Natural killer cell treated with Interleukin-12 subunit alpha and Interleukin-12 subunit beta and Interleukin-15 and Interleukin-18, amount 100 ng/mL, for 72 hours (primary cell): ENCODE measurements around the gene HOXB6. TPM values are rescaled to one million over a fixed set of nuclear protein-coding genes. Genes with fewer than 3 reads are reported as not detected.

Source experiments
- ATAC-seq, 2 donors: fragments of 150-1000 bp; cut with Tn5 transposase in 1 of 2; sonication (Bioruptor Pico), chemical (Tn5 transposase) in 1 of 2; 2 replicates each; pipeline ENCODE4 v1.10.0; 2021
- DNase-seq: peaks from one replicate; pipeline ENCODE4 v3.0.0; 2022; ENCODE audit warnings: low spot score
- H3K27ac Mint-ChIP-seq, 2 donors: 1 replicate in 1 of 2; 2 replicates in 1 of 2; pipeline ENCODE4 v1.8.0; 2022; ENCODE audit warnings: mixed read lengths in 2 of 2, mild to moderate bottlenecking in 1 of 2, moderate library complexity in 1 of 2
- H3K27me3 Mint-ChIP-seq, 2 donors: 1 replicate in 1 of 2; 2 replicates in 1 of 2; pipeline ENCODE4 v1.8.0; 2022; ENCODE audit warnings: mixed read lengths in 2 of 2
- H3K36me3 Mint-ChIP-seq: one replicate; pipeline ENCODE4 v1.8.0; 2022; ENCODE audit warnings: mixed read lengths
- H3K4me1 Mint-ChIP-seq, 2 donors: 1 replicate in 1 of 2; 2 replicates in 1 of 2; pipeline ENCODE4 v1.8.0; 2022; ENCODE audit warnings: low read depth in 2 of 2, mixed read lengths in 2 of 2, mild to moderate bottlenecking in 1 of 2
- H3K4me3 Mint-ChIP-seq: one replicate; pipeline ENCODE4 v1.8.0; 2022; ENCODE audit warnings: mixed read lengths
- H3K9me3 Mint-ChIP-seq: 2 replicates; pipeline ENCODE4 v1.8.0; 2022; ENCODE audit warnings: mixed read lengths
- total RNA-seq, 2 donors: library from RNA; stranded (reverse); gene quantifications; one replicate each; pipeline ENCODE4 v1.2.3, GENCODE V29; 2022

The HOXB6 gene
- total RNA-seq, 2 donors from 2014 or later, result 1.9 to 2.2 TPM

- Mint-ChIP-seq H3K27ac (no peak overlapping the region), H3K27me3 (no peaks in the 10 kb centered on the region), H3K9me3 (no peaks in the 10 kb centered on the region), H3K36me3 (no peaks in the 10 kb centered on the region), H3K4me3 (no peak overlapping the region), H3K4me1 (peaks cover 31 to 34% of the 10 kb centered on the region in 2 donors)
- DNase-seq (no peak), ATAC-seq (no peak)
Measured at GRCh38 chr17:48549281-48549630, 55.5 kb downstream of the HOXB6 start.

DNA sequence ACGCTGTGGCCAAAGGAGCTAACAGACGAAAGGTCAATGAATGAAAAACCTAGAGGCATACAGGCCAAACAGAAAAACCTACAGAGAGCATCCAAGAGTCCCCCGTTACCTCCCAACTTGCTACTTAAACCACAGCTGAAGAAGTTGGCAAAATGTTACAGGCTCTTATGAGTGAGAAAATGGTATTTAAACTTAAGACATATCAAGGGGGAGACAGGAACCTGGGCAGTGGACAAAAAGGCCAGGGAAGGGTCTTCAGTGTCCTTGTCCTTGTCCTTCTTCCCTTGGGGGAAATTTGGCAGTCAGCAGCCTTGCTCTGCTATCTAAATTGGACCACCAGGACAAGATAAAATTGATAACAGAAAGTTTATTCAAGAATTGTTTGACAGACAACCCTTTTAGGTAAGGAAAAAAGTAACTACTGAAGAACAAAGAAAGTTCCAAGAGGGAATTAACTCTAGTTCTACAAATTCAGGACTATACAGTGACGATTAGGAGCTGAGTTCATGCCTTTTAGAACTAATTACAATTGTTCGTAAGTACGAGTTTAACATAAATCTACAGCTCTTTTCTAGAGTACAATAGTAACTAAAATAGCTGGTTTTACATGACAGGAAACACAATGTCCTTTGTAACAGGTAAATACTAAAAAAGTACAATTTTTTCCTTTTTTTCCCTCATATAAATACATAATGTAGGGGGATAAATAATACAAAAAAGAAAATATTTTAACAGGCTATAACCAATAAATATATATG is 56.1 kb downstream of the HOXB6 start:
- peak overlapping the region; percentile 94 for H3K4me3 Mint-ChIP-seq
- no peak for ATAC-seq
- peak overlapping the region; percentile 62 to 100 for H3K27ac Mint-ChIP-seq
- H3K4me1 Mint-ChIP-seq, result peaks cover 35 to 40% of the 10 kb centered on the region in 2 donors
- no peaks in the 10 kb centered on the region for H3K27me3 Mint-ChIP-seq
- no peaks in the 10 kb centered on the region for H3K36me3 Mint-ChIP-seq
- H3K9me3 Mint-ChIP-seq, result no peaks in the 10 kb centered on the region
- DNase-seq, result no peak

DNA sequence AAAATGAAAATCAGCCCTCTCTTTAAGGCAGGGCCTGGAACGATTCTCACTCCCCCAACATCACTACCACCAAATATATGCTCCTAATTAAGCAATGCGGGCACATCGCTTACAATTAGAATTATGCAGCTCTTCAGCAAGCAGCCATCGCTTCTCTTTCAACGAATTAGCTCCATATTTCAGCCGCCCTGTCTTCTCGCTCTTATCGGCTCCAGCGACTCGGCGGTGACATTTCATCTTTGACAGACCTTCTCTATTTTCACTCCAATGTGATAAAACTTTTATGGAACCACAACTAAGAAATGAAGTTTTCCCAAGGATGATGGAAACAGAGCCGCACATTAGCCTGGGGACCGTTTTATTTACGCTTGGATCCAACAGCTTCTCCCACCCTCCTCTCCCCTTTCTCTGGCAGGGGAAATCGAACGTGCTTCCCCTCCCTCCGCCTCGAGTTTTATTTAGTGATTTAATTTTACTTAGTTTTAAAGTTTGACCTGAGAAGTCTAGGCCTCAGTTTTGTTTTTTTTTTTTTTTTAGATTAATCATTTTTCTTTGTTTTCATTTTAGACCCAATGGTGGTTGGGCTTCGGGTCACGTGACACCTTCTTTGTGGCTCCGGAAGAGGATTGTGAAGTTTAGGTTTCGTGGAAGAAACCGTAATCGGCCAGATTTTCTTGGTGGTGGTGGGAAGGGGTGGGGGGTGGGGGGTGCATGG is 56.8 kb downstream of the HOXB6 start:
- DNase-seq (no peak), ATAC-seq (no peak)
- peak overlapping the region; percentile 62 to 100 for H3K27ac Mint-ChIP-seq
- no peaks in the 10 kb centered on the region for H3K27me3 Mint-ChIP-seq
- H3K4me1 Mint-ChIP-seq, result peaks cover 35 to 40% of the 10 kb centered on the region in 2 donors
- H3K4me3 Mint-ChIP-seq, result peak overlapping the region; percentile 94
- H3K9me3 Mint-ChIP-seq, result no peaks in the 10 kb centered on the region
- H3K36me3 Mint-ChIP-seq, result peaks cover under 1% of the 10 kb centered on the region

DNA sequence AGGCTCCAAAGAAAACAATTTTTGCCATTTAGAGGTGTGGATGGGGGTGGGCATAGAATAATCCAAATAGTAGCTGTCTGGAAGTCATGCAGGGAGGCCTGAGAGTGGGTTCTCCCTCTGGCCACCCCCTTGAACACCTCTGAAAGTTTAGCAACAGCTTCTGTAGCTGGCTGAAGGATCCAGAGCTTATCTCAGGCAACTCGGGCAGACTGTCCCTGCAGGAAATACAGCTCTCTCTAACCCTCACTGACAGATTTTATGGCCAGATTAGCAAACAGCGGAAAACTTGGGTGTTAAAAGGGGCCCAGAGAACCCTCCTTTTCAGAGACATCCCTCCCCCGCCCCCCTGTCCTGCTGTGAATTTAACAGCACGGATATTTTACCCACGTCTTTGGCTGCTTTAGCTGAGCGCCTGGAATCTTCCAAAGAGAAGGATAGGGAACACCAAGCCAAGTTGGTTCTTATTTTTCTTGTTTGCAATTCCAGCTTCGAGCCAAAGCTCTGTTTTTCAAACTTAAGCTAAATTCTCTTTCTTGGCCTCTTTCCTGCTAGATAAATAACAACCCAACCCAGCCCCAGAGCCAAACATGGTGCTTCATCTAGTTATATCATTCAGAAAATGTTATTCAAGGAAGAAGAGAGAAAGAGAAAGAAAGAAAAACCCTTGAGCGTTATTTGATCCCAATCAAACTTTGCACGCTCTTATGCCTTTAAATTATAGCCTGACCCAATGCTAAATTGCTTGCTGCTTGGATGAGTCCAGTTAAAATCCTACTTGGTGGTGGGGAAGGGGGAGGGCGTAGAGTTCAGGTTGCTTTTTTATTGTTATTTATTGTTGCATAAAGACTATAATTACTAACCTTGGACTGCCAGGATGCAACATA is 57.6 kb downstream of the HOXB6 start:
- ATAC-seq (no peak), DNase-seq (no peak)
- peaks cover 37 to 42% of the 10 kb centered on the region in 2 donors for H3K4me1 Mint-ChIP-seq
- H3K36me3 Mint-ChIP-seq, result peaks cover 9% of the 10 kb centered on the region
- H3K4me3 Mint-ChIP-seq, result peak overlapping the region; percentile 94
- H3K27ac Mint-ChIP-seq, result peak overlapping the region; percentile 99 to 100
- no peaks in the 10 kb centered on the region for H3K27me3 Mint-ChIP-seq
- H3K9me3 Mint-ChIP-seq, result no peaks in the 10 kb centered on the region

- ATAC-seq, result no peak
- peaks cover 10% of the 10 kb centered on the region for H3K36me3 Mint-ChIP-seq
- peak overlapping the region; percentile 94 for H3K4me3 Mint-ChIP-seq
- H3K27me3 Mint-ChIP-seq, result no peaks in the 10 kb centered on the region
- H3K4me1 Mint-ChIP-seq, result peaks cover 42 to 46% of the 10 kb centered on the region in 2 donors
- DNase-seq, result no peak
- no peaks in the 10 kb centered on the region for H3K9me3 Mint-ChIP-seq
- H3K27ac Mint-ChIP-seq, result peak overlapping the region; percentile 99 to 100
Measured at GRCh38 chr17:48546137-48546923, 58.5 kb downstream of the HOXB6 start.

Other genes starting within 250 kb of the HOXB6 start
- gene SKAP1, start 174.8 kb downstream of the HOXB6 start, total RNA-seq, result 10 to 100 TPM; 40.9 to 44.9 TPM
- not detected for gene HOXB1, start 74.0 kb downstream of the HOXB6 start, total RNA-seq
- gene HOXB2, start 59.9 kb downstream of the HOXB6 start, total RNA-seq, result 10 to 100 TPM; 20.8 to 30.0 TPM
- 1 to 10 TPM; 6.9 to 8.2 TPM for gene HOXB4, start 26.6 kb downstream of the HOXB6 start, total RNA-seq
- 10 to 100 TPM in 1 of 2 donors, 1 to 10 TPM in 1; 9.0 to 15.4 TPM for gene HOXB3, start 14.7 kb downstream of the HOXB6 start, total RNA-seq
- gene HOXB5, start 11.2 kb downstream of the HOXB6 start, total RNA-seq, result under 1 TPM in 1 of 2 donors, not detected in 1; 0.70 TPM
- 1 to 10 TPM; 1.1 to 2.7 TPM for gene HOXB7, start 6.0 kb upstream of the HOXB6 start, total RNA-seq
- not detected for gene HOXB8, start 10.3 kb upstream of the HOXB6 start, total RNA-seq
- gene HOXB9, start 21.4 kb upstream of the HOXB6 start, total RNA-seq, result 1 to 10 TPM in 1 of 2 donors, under 1 TPM in 1; 0.78 to 2.7 TPM
- gene PRAC1, start 117.5 kb upstream of the HOXB6 start, total RNA-seq, result not detected
- gene PRAC2, start 118.2 kb upstream of the HOXB6 start, total RNA-seq, result not detected
- gene HOXB13, start 123.8 kb upstream of the HOXB6 start, total RNA-seq, result not detected
- not detected for gene TTLL6, start 212.2 kb upstream of the HOXB6 start, total RNA-seq
- gene CALCOCO2, start 226.0 kb upstream of the HOXB6 start, total RNA-seq, result 100 to 1,000 TPM; 118 to 166 TPM